ENCODE results near the gene SSH3. TPM values are rescaled to one million over a fixed set of nuclear protein-coding genes. Genes with fewer than 3 reads are reported as not detected.
"Not testable (repeated sequence)": the region's sequence is repeated elsewhere in the genome, so short reads cannot be mapped to it uniquely, and the experiment has no call there.

Gene SSH3
- total RNA-seq, 1 donor from 2014 or later = 5.1 TPM

DNA sequence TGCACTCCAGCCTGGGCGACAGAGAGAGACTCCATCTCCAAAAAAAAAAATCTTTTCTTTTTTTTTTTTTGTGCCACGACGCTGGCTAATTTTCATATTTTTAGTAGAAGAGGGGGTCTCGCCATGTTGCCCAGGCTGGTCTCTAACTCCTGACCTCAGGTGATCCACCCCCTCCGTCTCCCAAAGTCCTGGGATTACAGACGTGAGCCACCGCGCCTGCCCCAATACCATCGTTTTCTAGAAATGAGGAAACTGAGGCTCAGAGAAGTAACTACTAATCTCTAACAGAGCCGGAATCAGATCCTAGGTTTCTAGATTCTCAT, 13.5 kb downstream of the SSH3 start:
- peaks cover 6% of the 10 kb centered on the region for H3K36me3 Mint-ChIP-seq (ENCODE audit: low read depth)
- peaks cover 25% of the 10 kb centered on the region for H3K4me1 Mint-ChIP-seq
- intact Hi-C loops (cut with micrococcal nuclease) = loop anchor here (1.0 kb wide), 8 partner anchors 29 to 236 kb away; partner anchors contain the start of genes GRK2 and POLD4
- CTCF ChIA-PET = interaction anchor here (0.6 to 6.5 kb wide), 22 partner anchors 9 to 236 kb away, joined by 3 to 75 read pairs (median 6); partner anchors contain the start of genes ANKRD13D, GRK2 and POLD4
- peak overlapping the region; percentile 98 for H3K4me3 Mint-ChIP-seq
- TF ChIP-seq, protein P1, sequence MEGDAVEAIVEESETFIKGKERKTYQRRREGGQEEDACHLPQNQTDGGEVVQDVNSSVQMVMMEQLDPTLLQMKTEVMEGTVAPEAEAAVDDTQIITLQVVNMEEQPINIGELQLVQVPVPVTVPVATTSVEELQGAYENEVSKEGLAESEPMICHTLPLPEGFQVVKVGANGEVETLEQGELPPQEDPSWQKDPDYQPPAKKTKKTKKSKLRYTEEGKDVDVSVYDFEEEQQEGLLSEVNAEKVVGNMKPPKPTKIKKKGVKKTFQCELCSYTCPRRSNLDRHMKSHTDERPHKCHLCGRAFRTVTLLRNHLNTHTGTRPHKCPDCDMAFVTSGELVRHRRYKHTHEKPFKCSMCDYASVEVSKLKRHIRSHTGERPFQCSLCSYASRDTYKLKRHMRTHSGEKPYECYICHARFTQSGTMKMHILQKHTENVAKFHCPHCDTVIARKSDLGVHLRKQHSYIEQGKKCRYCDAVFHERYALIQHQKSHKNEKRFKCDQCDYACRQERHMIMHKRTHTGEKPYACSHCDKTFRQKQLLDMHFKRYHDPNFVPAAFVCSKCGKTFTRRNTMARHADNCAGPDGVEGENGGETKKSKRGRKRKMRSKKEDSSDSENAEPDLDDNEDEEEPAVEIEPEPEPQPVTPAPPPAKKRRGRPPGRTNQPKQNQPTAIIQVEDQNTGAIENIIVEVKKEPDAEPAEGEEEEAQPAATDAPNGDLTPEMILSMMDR (IDR thresholded peaks at IDR 0.05) = no peak
- POLR2A ChIA-PET = interaction anchor here (0.7 to 5.3 kb wide), 21 partner anchors 21 to 222 kb away, joined by 3 to 85 read pairs (median 5); partner anchors contain the start of genes AIP, ANKRD13D, GRK2 and POLD4
- ATAC-seq (ENCODE audit: low read depth) = no peak
- no peak for DNase-seq
- H3K9me3 Mint-ChIP-seq = no peaks in the 10 kb centered on the region
- peak overlapping the region; percentile 98 for H3K27ac Mint-ChIP-seq
- no peaks in the 10 kb centered on the region for H3K27me3 Mint-ChIP-seq

DNA sequence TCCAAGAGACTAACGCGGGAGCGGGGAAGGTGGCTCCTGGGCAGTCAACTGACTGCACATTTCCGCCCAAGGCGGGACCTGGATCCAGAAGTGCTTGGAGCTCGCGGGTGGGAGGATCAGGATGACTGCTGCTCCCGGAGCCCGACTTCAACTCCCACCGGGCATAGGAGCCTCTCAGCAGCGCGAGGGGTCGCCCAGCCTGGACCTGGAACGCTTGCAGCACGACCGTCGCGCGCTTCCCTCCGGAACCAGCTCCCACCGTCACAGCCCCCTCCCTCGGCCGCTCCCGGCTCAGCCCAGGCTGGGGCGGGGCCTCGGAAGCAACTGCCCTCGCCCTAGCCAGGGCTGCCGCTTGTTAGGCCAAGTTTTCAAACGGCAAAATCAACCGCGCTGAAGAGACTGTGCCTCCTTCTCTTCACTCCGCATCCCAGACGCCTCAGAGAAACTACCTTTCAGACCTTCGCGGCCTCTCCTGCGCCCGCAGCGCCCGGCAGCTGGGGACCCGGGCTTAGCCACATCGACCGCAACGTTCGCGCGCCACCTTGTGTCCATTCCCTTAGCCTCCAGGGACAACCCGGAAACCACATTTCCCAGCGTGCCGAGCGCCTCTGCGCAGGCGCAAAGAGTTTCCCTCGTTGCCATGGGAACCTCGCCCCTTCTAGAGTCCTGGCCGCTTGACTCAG, 14.0 kb downstream of the SSH3 start:
- Mint-ChIP-seq H3K4me3 (peak overlapping the region; percentile 98), H3K9me3 (no peaks in the 10 kb centered on the region), H3K36me3 (ENCODE audit: low read depth) (peaks cover 6% of the 10 kb centered on the region), H3K4me1 (peaks cover 23% of the 10 kb centered on the region), H3K27ac (peak overlapping the region; percentile 98), H3K27me3 (no peaks in the 10 kb centered on the region)
- intact Hi-C loops (cut with micrococcal nuclease) = loop anchor here (1.0 kb wide), 8 partner anchors 29 to 236 kb away; partner anchors contain the start of genes GRK2 and POLD4
- DNase-seq = peak; percentile 96
- CTCF ChIA-PET = interaction anchor here (0.6 to 6.5 kb wide), 26 partner anchors 10 to 236 kb away, joined by 3 to 75 read pairs (median 4); partner anchors contain the start of genes ANKRD13D, GRK2, POLD4 and RAD9A
- ATAC-seq (ENCODE audit: low read depth) = peak; percentile 82
- POLR2A ChIA-PET = interaction anchor here (0.7 to 5.3 kb wide), 27 partner anchors 14 to 570 kb away, joined by 3 to 85 read pairs (median 4); partner anchors contain the start of genes AIP, ANKRD13D, GRK2 and POLD4
- TF ChIP-seq, protein P1 (IDR thresholded peaks at IDR 0.05) = no peak

GRCh38 chr11:67317888-67318555, 14.7 kb downstream of the SSH3 start:
- Mint-ChIP-seq H3K36me3 (ENCODE audit: low read depth) (peaks cover 6% of the 10 kb centered on the region), H3K27me3 (no peaks in the 10 kb centered on the region), H3K4me3 (peak overlapping the region; percentile 98), H3K27ac (peak overlapping the region; percentile 98), H3K9me3 (no peaks in the 10 kb centered on the region), H3K4me1 (peaks cover 17% of the 10 kb centered on the region)
- TF ChIP-seq, protein P1 (IDR thresholded peaks at IDR 0.05) = no peak
- ATAC-seq (ENCODE audit: low read depth) = peak; percentile 11
- POLR2A ChIA-PET = interaction anchor here (0.7 to 5.3 kb wide), 25 partner anchors 15 to 571 kb away, joined by 3 to 85 read pairs (median 5); partner anchors contain the start of genes AIP, ANKRD13D, GRK2 and POLD4
- no peak for DNase-seq
- intact Hi-C loops (cut with micrococcal nuclease) = loop anchor here (1.0 kb wide), 8 partner anchors 30 to 237 kb away; partner anchors contain the start of genes GRK2 and POLD4
- CTCF ChIA-PET = interaction anchor here (0.7 to 6.5 kb wide), 22 partner anchors 10 to 237 kb away, joined by 3 to 75 read pairs (median 6); partner anchors contain the start of genes ANKRD13D, GRK2, POLD4 and RAD9A

GRCh38 chr11:67318876-67319275, 15.5 kb downstream of the SSH3 start:
- intact Hi-C loops (cut with micrococcal nuclease); H3K27me3 Mint-ChIP-seq; H3K36me3 Mint-ChIP-seq (ENCODE audit: low read depth); ATAC-seq (ENCODE audit: low read depth); DNase-seq; H3K27ac Mint-ChIP-seq; H3K9me3 Mint-ChIP-seq: not testable (repeated sequence)
- peaks cover 14% of the 10 kb centered on the region for H3K4me1 Mint-ChIP-seq
- CTCF ChIA-PET = interaction anchor here (3.0 to 6.5 kb wide), 3 partner anchors 26 to 62 kb away, joined by 13 to 75 read pairs (median 48); no protein-coding TSS in a partner anchor
- peak overlapping the region; percentile 98 for H3K4me3 Mint-ChIP-seq
- POLR2A ChIA-PET = interaction anchor here (0.7 to 5.3 kb wide), 7 partner anchors 34 to 93 kb away, joined by 3 to 64 read pairs (median 5); partner anchors contain the start of gene POLD4

- CTCF ChIA-PET = interaction anchor here (1.1 to 6.5 kb wide), 4 partner anchors 31 to 79 kb away, joined by 3 to 75 read pairs (median 26); no protein-coding TSS in a partner anchor
These were observed 16.7 kb downstream of the SSH3 start for GRCh38 chr11:67320011-67320410.

More at GRCh38 chr11:67320011-67320410, 16.7 kb downstream of the SSH3 start:
- POLR2A ChIA-PET = interaction anchor here (0.6 to 5.3 kb wide), 5 partner anchors 23 to 61 kb away, joined by 3 to 64 read pairs (median 5); partner anchors contain the start of genes ANKRD13D and POLD4
- DNase-seq (no peak), ATAC-seq (ENCODE audit: low read depth) (no peak)
- no peaks in the 10 kb centered on the region for H3K27me3 Mint-ChIP-seq
- H3K36me3 Mint-ChIP-seq (ENCODE audit: low read depth) = peaks cover 13% of the 10 kb centered on the region
- H3K9me3 Mint-ChIP-seq = no peaks in the 10 kb centered on the region
- H3K4me3 Mint-ChIP-seq = no peak overlapping the region
- H3K27ac Mint-ChIP-seq = no peak overlapping the region
- intact Hi-C loops (cut with micrococcal nuclease) = no loop called here
- peaks cover 14% of the 10 kb centered on the region for H3K4me1 Mint-ChIP-seq
- TF ChIP-seq, protein P1 (IDR thresholded peaks at IDR 0.05) = no peak

Data from activated B cell treated with CpG ODN at 0.5 μM for 24 hours (primary cell).